CD4-positive, alpha-beta T cell treated with Interleukin-12 subunit alpha and Interleukin-12 subunit beta, for 1 hour (primary cell): ENCODE results near the gene MATK.

Experiments
- DNase-seq: peaks from one replicate; pipeline ENCODE4 v3.0.0-alpha.2; 2020

Gene MATK, protein sequence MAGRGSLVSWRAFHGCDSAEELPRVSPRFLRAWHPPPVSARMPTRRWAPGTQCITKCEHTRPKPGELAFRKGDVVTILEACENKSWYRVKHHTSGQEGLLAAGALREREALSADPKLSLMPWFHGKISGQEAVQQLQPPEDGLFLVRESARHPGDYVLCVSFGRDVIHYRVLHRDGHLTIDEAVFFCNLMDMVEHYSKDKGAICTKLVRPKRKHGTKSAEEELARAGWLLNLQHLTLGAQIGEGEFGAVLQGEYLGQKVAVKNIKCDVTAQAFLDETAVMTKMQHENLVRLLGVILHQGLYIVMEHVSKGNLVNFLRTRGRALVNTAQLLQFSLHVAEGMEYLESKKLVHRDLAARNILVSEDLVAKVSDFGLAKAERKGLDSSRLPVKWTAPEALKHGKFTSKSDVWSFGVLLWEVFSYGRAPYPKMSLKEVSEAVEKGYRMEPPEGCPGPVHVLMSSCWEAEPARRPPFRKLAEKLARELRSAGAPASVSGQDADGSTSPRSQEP

DNA sequence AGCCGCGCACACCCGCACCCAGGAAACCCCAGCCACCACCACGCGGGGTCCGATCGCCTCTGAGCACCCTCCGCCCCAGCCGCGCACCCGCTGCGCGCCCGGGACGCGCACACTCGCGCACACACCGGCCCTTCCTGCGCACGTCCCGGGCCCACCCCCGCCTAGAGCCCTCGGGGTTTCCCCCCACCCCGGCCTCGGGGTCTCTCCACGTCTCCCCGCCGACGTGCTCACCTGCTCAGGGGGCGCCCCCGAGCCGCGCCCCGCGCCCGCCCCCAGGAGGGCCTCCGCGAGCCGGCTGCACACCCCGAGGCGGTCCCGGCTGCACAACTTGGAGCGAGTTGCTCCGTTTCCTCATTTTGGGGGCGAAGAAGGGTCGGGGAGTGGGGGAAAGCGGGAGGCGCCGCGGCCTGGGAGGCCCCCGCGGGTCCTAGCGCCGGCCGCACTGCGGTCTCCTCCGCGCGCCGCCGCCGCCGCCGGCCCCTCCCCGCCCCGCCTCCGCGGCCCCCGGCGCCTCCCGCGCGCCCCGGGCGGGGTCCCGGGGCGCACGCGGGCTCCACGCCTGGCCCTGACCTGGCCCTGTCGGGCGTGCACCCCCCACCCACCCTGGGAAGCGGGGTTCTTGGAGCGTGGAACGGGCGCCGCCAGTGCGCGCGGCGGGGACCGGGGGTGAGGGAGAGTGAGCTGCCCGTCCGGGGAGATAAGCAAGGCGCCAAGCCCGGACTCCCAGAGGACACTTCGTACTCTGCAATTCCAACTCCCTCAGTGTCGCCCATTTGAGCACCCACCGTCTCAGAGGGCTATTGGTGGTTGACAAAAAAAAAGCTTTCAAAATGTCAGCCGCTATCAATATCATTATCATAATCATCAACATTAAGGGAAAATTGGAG, at the start of gene MATK:
Gene MATK (minus strand): TSS at position 444 of the 887 bp plus-strand sequence. CDS start 1,246 bp downstream, outside the sequence.
- peak; percentile 37 for DNase-seq

DNA sequence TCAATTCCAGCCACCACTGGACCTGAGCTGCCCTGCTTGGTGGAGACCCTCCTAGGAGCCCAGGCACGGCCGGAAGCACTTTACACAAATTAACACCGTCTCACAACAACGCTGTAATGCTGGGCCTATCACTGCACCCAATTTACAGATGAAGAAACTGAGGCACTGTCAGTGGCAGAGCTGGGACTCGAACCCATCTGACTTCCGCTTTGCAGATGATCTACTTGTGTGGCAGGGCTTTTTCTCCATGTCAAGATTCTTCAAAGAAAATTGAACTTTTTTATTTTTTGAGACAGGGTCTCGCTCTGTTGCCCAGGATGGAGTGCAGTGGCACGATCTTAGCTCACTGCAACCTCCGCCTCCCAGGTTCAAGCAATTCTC, 48.9 kb upstream of the MATK start:
- no peak for DNase-seq

DNA sequence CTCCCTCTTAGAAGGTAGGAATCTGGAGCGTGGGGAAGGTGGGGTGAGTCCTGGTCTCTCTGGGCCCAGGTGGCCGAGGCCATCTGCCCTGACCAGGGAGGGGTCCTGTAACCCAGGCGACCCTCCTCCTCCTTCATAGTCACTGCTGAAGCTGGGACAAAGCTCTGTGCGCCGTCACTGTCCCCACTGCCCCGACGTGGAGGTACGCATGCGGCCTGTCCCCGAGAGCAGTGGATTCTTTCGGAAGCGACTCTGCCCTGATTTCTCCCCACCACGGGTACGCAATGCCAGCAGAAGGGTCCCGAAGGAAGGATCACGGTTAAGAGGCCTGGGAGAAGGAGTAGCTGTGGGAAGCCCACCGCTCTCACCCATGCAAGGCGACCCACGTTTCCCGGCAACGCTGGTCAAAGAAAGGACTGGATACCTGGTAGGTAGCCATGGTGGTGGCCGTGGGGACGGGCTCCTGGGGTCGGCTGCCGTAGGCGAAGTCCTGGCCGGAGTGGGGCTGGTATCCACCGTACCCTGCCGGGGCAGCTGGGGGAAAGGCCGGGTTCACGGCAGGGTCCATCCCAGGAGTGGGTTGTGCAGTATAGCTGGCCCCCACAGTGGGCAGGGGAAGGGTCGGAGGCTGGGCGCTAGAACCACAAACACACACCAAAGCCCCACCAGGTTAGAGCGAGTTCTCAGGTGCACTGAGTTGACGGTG, 48.3 kb upstream of the MATK start:
- DNase-seq: no peak

DNA sequence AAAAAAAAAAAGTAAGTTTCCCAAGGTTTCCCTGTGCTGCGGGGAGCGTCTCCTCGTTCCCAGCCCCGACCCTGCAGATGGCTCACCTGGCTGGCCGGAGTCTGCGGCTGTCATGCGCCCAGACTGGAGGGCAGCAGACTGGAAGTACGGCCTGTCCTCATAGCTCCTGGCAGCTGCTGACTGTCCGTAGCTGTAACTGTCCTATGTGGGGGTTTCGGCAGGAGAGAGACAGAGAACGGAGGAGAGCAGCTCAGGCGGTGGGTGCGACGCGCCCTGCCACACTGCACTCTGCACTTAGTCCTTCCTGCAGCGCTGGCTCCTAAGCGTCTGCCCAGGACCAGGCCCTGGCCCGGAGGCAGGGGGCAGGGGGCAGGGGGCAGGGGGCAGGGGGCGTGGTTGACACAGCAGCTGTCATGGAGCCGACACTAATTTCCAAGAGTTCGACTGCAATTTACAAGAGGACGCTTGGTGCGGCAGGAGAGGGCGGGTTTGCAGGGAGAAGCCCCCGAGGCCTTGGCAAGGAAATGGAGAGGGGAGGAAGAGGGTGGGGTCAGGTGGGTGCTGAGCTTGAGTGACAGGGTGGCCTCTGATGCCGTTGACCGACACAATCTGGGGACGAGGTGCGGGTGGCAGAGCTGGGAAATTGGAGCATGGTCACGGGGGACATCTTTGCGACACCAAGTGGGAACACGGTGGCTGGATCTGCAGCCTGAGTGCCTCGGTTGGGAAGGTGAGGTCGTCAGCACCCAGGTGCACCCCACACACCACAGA, 47.6 kb upstream of the MATK start:
- DNase-seq: no peak

DNA sequence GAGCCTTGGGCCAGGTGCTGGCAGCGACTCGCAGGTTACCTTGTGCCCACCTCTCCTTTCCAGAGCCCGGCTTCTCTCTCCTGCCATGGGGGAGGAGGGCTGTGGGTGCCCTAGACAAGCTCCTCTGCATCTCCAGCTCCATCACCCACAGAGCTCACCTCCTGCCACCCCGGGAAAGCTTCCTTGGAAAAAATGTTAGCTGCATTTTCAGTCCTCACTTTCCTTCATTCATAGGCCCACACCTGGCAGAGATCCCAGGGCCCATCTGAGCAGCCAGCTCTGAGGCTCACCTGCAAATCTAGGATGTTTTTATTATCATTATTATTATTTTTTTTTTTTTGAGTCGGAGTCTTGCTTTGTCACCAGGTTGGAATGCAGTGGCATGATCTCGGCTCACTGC, 45.8 kb upstream of the MATK start:
- no peak for DNase-seq

DNA sequence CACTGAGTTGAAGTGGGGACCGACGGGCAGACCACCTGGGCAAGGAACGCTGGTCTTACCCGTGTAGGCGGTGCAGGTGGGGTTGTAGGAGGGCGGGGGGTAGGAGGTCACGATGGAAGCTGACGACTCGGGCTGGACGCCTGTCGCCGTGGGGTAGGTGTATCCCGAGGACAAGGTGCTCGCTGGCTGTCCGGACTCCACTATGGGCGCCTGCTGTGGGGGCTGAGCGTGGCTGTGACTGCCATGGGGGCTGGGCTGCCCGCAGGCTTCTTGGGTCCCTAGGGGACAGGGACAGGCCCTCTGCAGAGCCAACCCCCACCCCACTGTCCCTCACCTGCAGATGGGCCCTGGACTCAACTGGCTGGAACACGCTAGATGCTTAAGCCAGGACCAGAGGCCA, 45.4 kb upstream of the MATK start:
- DNase-seq: no peak

DNA sequence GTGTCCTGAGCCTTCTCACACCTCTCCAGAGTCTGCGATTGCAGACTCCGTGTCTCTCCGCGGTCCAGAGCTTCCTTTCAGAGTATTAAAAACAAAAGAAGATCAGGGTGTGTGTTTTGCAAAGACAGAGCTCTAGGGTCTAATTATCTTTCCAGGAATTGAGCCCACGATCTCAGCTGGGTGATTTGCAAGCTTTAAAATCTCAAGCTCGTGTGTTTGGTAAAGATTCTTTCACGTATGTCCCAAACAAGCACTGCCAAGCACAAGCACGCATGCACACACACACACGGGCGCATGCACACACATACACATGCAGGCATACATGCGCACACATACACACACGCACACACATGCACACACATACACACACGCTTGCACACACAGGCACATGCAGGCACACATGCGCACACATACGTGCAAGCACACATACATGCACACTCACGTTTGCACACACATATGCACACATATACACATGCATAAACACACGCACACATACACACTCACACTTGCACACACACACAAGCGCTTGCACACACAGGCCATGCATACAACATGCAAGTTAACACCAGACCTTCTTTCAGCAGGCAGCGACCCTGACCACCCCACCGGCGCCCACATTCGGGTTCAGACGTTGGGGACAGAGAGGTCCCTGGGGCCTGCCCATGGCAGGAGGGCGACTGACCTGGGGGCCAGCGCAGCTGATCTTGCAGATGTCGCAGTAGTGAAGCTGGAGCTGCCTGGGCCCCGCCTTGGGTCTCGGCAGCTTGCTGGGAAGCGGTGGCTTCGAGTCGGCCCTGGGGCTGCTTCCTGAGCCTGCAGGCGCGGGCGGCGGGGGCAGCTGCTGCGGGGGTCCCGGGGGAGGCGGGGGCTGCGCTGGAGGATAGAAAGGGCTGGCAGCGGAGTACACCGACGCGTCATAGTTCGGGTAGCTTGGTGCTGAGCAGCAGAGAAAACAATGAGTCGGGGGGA, 44.7 kb upstream of the MATK start:
- DNase-seq: no peak

DNA sequence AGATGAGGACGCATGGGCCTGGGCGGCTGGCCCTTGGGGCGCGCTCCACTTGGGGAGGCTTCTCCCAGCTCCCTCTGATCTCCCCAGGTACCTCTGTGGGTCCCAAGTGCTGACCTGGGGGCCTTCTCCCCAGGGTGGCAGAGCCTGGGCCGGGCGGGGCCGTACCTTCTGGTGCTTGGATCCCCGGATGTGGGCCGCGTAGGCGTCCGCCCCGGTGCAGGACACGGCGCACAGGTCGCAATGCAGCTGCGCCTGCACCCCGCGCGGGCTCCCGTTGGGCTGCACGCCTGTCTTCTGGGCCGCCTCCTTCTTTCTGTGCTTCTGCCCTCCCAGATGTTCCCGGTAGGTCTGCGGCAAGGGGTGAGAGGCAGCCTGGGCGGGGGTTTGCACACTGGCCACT, 41.1 kb upstream of the MATK start:
- DNase-seq: no peak

DNA sequence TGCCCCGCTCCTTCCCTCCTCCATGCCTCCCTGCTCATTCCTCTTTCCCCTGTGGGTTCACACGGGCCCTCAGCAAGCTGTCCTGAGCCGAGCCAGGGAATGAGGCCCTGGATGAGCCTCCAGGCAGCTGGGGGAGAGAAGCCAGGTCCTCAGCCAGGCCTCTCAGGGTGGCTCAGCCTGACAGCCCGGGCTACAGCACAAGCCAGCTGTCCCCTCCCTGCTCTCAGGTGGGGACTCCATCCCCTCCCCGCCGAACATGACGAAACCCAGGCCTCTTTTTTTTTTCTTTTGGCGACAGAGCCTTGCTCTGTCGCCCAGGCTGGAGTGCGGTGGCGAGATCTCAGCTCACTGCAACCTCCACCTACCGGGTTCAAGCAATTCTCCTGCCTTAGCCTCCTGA, 40.0 kb upstream of the MATK start:
- no peak for DNase-seq

DNA sequence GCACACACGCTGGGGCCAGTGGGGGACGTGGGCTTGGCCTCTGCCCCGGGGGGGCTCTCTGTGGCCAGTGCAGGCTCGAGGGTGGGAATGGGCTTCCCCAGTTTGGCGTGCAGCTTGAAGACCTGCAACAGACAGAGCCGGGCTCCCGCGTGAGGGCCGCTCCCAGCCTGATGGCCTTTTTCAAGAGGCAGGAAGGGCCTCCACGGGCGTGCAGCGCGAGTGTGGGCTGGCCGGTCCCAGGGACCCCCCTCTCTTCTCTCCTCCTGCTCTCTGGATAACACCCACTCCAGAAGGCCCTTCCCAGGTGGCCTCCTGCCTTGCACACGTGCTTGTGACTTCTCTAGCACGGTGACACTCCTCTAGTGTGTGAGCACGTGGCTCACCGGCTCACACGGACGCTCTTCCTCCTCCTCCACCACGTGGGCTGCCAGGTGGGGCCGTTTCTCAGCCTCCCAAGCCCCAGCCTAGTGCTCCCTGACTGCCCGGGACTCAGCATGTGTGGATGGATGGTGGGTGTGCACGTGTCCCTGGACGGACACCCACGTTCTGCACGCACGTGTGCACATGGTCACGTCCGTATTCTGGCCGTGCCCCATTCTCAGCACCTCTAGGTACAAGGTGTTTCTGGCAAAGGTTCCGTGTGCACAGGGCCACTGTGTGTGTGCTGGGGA, 39.2 kb upstream of the MATK start:
- DNase-seq: no peak

DNA sequence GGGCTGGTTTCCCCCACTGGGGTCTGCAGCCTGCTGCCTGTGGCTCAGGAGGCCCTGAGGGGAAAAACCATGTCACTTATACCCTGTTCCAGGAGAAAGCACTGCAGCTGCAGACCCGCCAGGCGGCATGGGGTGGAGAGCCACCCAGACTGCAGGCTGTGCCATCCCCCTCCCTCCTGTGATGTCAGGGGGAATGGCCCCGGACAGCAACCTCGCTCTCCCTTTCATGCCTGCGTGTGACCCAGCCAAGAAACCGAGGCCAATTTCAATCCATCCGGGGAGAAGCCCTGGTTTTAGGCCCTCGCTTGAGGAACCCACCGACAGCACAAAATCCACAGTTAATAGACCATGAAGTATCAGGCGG, 37.2 kb upstream of the MATK start:
- DNase-seq: no peak

DNA sequence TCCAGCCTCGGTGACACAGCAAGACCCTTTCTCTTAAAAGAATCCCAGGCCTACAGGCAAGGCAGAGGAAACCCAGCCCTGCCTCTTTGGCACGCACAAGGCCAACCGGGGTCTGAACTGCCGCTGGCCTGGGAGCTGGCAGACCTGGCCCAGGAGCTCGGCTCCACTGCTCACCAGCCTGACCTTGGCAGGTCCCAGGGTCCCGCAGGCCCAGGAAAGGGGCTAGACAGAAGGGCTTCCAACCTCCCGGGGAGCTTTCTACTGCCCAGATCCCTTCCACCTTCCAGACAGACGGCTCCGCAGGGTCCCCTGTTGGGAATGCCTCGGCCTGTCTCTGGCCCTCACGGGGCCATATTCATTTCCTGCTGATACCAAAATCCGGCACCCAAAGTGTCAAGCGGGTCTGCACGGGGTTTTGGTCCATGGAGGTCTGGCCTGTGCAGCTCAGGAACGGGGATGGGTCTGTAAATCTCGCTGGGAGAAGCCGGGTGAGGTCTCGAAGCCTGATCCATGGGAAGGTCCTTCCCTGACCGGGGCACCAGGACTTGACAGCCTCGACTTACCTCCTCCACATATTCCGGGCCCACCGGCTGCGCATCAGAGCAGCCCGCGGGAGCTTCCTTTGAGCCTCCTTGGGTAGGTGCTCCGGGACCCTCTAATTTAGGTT, 36.6 kb upstream of the MATK start:
- DNase-seq: no peak

DNA sequence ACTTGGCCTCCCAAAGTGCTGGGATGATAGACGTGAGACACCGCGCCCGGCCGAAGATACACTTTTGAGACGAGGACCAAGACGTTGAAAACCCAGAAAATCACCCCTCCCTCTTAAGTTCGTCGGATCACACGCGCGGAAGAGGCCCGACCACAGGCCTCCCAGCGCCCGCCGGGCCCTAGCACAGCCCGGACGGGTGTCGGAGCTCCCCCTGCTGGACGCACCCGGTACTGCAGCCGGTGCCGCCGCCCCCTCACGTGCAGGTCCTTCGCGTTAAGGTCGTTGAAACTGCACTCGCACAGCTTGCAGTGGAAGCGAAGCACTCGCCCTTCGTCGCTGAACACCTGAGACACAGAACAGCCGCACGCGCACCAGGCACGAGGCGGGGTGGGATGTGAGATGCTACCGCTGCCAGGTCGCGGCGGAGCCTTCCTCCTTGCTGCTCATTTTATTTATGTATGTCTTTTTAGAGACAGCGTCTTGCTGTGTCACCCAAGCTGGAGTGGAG, 35.7 kb upstream of the MATK start:
- DNase-seq: peak; percentile 91

DNA sequence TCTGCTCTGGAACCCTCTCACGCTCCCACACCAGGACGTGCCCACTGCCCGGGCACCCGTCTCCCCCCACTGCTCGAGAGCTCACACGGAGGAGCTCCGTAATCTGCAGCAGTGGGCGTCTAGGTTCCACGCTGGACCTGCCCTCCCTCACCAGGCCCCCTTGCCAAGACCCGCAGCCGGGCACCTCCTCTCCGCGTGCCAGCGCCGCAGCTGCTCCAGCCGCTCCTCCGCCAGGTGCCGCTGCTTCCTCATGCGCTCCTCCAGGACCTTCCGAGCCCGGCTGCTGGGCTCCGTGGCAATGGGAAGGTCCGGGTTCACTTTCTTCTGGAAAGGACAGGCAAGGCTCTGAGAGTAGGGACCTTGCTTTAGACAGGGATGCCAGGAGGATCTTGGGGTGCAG, 35.0 kb upstream of the MATK start:
- no peak for DNase-seq

DNA sequence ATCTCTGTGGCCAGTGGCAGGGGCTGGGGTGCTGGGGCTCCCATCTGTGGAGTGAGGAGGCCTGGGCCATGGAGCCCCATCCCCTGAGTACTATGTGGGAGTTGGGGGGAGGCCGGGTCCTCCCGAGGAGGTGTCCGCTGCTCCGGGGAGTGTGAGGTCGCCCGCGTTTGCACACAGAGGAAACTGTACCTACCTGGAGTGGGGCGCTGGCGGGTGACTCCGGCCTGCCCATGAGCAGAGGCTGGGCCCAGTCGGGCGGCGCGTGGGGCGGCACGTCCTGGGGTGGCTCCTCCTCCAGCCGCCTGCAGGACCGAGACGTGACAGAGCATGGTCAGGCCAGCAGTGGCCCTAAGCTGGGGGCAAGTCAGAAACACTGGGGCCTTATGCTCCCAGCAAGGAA, 33.8 kb upstream of the MATK start:
- DNase-seq: no peak

DNA sequence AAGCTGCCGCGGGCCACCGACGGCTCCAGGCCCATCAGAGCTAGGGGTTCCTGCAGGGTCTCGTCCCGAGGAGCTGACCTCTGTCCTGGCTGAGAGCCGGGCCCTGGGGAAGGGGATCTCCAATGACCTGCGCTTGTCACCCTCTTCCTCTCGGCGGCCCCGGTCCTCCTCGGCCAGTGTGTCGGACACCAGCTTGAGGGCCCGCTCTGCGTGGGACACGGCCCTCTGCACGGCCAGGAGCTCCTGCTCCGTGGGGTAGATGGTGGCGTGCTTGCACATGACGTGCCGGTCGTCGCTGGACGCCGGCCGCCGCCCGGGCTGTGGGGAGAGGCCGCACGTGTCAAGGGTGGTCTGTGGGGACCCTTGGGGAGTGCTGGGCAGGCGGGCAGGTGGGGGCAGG, 32.7 kb upstream of the MATK start:
- DNase-seq: no peak

DNA sequence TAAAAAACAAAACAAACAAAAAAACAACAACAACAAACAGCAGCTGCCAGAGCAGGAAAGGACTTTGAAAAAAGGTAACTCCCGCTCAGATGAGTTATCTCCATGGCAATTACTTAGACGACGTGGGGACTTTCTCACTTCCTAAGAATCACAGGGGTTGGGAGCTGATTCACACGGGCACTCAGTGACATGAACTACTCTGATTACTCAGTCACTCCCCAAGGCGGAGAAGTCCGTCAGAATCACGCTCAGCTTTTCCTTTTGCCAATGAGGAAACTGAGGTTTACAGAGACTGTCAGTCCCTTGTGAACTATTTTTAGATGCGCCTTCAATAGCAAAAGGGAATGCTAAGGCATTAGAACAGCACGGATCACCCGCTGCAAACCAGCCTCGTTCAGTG, 32.3 kb upstream of the MATK start:
- DNase-seq: no peak

DNA sequence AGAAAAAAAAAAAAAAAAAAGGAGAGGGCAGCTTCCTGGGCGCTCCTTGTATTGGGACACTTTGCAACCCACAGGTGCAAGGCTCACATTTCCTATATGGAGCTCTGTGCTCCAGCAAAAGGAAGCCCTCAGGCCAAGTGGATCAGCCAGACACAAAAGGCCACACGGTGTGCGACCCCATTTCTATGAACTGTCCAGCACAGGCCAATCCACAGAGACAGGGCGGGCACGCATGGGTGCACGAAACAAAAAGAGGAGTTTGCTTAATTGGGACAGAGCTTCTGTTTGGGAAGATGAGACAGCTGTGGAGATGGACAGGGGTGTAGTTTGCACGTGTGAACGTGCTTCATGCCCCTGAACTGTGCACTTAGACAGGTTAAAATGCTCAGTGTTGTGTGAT, 31.6 kb upstream of the MATK start:
- DNase-seq: no peak

DNA sequence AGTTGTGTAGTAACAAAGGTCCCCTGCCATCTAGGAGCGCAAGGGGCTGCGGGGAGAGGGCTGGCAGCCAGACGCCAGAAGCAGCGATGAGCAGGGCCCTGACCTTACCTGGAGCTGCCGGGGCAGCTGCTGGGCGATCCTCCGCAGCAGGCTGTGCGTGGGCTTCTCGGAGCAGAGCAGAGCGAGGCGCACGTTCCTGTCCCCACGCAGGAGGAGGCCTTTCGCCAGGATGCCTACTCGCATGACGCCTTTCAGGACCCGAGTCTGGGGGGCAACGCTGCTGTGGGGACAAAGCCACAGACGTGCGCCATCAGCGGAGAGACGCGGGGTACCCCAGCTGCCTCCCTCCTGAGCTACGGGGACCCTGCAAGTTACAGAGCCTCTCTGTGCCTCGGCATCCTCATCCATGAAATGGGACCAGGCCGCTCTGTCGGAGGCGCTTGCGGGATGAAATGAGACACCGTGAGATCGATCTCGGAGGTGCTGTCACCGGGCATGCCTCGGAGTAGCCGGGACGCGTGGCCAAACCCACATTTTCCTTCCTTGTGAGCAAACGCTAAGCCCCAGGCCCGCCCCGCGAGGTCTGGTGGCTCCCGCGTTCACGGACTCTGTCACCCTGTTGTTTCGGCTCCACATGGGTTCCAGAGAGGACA, 30.5 kb upstream of the MATK start:
- DNase-seq: no peak
